Fibroblast of lung (primary cell): ENCODE measurements around the gene CACNB2.

Source experiments
- EZH2 ChIP-seq: IDR thresholded peaks from 2 replicates; pipeline ENCODE4 v1.5.1; 2012; ENCODE audit warnings: low read length, control low read depth, mild to moderate bottlenecking; ENCODE audit errors: missing control alignments
- TF ChIP-seq, protein P1 (sequence below), 2 donors: IDR thresholded peaks in 1 of 2; conservative IDR thresholded peaks in 1 of 2; 1 replicate in 1 of 2; 2 replicates in 1 of 2; pipeline ENCODE4 v1.5.1; 2011 to 2012; ENCODE audit warnings: low read length in 2 of 2, control low read depth in 1 of 2, inconsistent platforms in 1 of 2, low read depth in 1 of 2, mild to moderate bottlenecking in 1 of 2

GRCh38 chr10:18203471-18203870, 63.2 kb downstream of the CACNB2 start:
- TF ChIP-seq, protein P1, sequence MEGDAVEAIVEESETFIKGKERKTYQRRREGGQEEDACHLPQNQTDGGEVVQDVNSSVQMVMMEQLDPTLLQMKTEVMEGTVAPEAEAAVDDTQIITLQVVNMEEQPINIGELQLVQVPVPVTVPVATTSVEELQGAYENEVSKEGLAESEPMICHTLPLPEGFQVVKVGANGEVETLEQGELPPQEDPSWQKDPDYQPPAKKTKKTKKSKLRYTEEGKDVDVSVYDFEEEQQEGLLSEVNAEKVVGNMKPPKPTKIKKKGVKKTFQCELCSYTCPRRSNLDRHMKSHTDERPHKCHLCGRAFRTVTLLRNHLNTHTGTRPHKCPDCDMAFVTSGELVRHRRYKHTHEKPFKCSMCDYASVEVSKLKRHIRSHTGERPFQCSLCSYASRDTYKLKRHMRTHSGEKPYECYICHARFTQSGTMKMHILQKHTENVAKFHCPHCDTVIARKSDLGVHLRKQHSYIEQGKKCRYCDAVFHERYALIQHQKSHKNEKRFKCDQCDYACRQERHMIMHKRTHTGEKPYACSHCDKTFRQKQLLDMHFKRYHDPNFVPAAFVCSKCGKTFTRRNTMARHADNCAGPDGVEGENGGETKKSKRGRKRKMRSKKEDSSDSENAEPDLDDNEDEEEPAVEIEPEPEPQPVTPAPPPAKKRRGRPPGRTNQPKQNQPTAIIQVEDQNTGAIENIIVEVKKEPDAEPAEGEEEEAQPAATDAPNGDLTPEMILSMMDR (conservative IDR thresholded peaks at IDR 0.05 in 1 of 2, IDR thresholded peaks at IDR 0.05 in 1 of 2; ENCODE audit: low read depth in 1 of 2, low read length in 2 of 2), result no peak
- no peak for TF ChIP-seq EZH2
